Measurements from ENCODE around the gene FHIT. TPM values are rescaled to one million over a fixed set of nuclear protein-coding genes. Genes with fewer than 3 reads are reported as not detected.
A peak's percentile ranks its signal among the peaks of the same experiment; 100 is the strongest.

FHIT gene
- polyA plus RNA-seq, 1 of the 3 experiments (the other 2 are of a cell fraction), result 0.41 TPM

DNA sequence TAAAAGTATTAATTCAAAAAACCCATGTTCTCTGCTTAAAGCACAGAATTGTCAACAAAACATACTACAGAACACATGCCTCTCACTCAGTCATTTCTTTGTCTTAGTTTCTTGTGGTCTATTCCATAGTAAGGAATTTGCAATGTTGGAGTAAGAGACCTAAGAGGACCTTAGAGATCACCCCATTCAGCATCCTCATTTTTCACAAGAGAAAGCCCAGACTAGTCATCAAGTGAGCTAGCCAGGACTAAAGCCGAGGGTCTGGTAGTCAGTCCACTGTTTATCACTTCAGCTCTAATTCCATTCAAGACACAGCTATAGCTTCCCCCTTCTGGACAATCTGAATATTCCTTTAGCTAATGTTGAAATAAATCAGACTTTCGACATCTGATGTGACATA, 601.1 kb downstream of the FHIT start:
- 68% methylated on average over 2 of the region's 2 CpGs for WGBS (ENCODE audit: low lambda C conversion rate)
- Histone ChIP-seq H3K9me3 (no peaks in the 10 kb centered on the region), H3K9me2 (no peaks in the 10 kb centered on the region), H2AFZ (ENCODE audit: low read depth) (no peak overlapping the region), H3K27me3 (ENCODE audit: insufficient read depth) (no peaks in the 10 kb centered on the region), H3K4me2 (no peak overlapping the region), H3F3A (replicated peaks; ENCODE audit: insufficient read depth) (no peaks in the 10 kb centered on the region), H3K4me1 (ENCODE audit: control insufficient read depth in 1 of 2, insufficient read depth in 2 of 2, low read depth in 1 of 2, low read length in 1 of 2) (no peaks in the 10 kb centered on the region), H3K27ac (ENCODE audit: low read depth in 2 of 2, low read length in 1 of 2) (no peak overlapping the region), H3K4me3 (ENCODE audit: low read depth in 2 of 2, low read length in 1 of 2) (no peak overlapping the region), H3K79me2 (ENCODE audit: insufficient read depth) (no peaks in the 10 kb centered on the region; the same call in 1 of the 2 replicates), H3K36me3 (replicated peaks in 1 of 2; ENCODE audit: control insufficient read depth in 1 of 2, insufficient read depth in 2 of 2, low read length in 1 of 2) (no peaks in the 10 kb centered on the region), H3K9ac (no peak overlapping the region), H4K20me1 (ENCODE audit: insufficient read depth) (no peaks in the 10 kb centered on the region)
- peak; percentile 2 for DNase-seq
- POLR2A ChIA-PET, result no interaction called here
- CTCF ChIA-PET, result no interaction called here
- no peak for TF ChIP-seq GABPA (IDR thresholded peaks at IDR 0.05; ENCODE audit: low read depth)
- TF ChIP-seq RAD21 (IDR thresholded peaks at IDR 0.05; ENCODE audit: low read length), result peak; percentile 22; the same call in 1 of the 2 replicates

DNA sequence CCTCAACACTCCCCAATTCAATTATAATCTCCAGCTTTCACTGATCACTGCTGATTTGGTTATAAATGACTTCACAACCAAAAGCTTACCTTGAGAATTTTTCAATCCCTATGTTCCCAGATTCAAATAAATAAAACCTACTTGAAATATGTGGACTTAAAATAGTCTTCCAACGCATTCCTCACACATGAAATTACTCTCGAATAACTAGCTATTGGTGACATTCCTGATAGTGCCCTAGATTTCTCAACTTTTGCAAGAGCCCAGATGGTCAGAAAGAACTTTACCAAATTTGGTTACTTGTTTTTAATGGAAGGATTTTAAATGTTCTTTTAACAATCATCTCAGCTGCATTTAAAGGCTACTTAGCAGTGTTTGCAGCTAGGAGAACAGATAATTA, 605.5 kb downstream of the FHIT start:
- H3K4me3 ChIP-seq (ENCODE audit: low read depth in 2 of 2, low read length in 1 of 2), result no peak overlapping the region
- H3K36me3 ChIP-seq (replicated peaks in 1 of 2; ENCODE audit: control insufficient read depth in 1 of 2, insufficient read depth in 2 of 2, low read length in 1 of 2), result no peaks in the 10 kb centered on the region
- no peaks in the 10 kb centered on the region for H3K9me2 ChIP-seq
- no peaks in the 10 kb centered on the region for H3K27me3 ChIP-seq (ENCODE audit: insufficient read depth)
- no peak overlapping the region for H3K9ac ChIP-seq
- H3F3A ChIP-seq (replicated peaks; ENCODE audit: insufficient read depth), result no peaks in the 10 kb centered on the region
- H3K79me2 ChIP-seq (ENCODE audit: insufficient read depth), result no peaks in the 10 kb centered on the region
- no peak for TF ChIP-seq FOSL2 (IDR thresholded peaks at IDR 0.05; ENCODE audit: borderline replicate concordance, low read depth)
- TF ChIP-seq, protein P1, sequence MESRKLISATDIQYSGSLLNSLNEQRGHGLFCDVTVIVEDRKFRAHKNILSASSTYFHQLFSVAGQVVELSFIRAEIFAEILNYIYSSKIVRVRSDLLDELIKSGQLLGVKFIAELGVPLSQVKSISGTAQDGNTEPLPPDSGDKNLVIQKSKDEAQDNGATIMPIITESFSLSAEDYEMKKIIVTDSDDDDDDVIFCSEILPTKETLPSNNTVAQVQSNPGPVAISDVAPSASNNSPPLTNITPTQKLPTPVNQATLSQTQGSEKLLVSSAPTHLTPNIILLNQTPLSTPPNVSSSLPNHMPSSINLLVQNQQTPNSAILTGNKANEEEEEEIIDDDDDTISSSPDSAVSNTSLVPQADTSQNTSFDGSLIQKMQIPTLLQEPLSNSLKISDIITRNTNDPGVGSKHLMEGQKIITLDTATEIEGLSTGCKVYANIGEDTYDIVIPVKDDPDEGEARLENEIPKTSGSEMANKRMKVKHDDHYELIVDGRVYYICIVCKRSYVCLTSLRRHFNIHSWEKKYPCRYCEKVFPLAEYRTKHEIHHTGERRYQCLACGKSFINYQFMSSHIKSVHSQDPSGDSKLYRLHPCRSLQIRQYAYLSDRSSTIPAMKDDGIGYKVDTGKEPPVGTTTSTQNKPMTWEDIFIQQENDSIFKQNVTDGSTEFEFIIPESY (IDR thresholded peaks at IDR 0.05; ENCODE audit: borderline replicate concordance, low read depth), result no peak
- TF ChIP-seq MEF2A (IDR thresholded peaks at IDR 0.05; ENCODE audit: borderline replicate concordance, low read depth), result no peak
- TF ChIP-seq MXI1 (IDR thresholded peaks at IDR 0.05; ENCODE audit: low read depth, low read length), result no peak
- no peak for TF ChIP-seq EZH2phosphoT487 (IDR thresholded peaks at IDR 0.05; ENCODE audit: borderline replicate concordance, low read depth)
- TF ChIP-seq RAD21 (IDR thresholded peaks at IDR 0.05; ENCODE audit: low read length), result no peak
- no peak for TF ChIP-seq GATA2 (CRISPR knock-in tag; IDR thresholded peaks at IDR 0.05)
- CTCF ChIA-PET, result no interaction called here
- H2AFZ ChIP-seq (ENCODE audit: low read depth), result no peak overlapping the region
- H4K20me1 ChIP-seq (ENCODE audit: insufficient read depth), result no peaks in the 10 kb centered on the region
- 53% methylated on average over 2 of the region's 2 CpGs for WGBS (ENCODE audit: low lambda C conversion rate)
- POLR2A ChIA-PET, result no interaction called here
- no peaks in the 10 kb centered on the region for H3K9me3 ChIP-seq
- no peak for DNase-seq
- no peaks in the 10 kb centered on the region for H3K4me1 ChIP-seq (ENCODE audit: control insufficient read depth in 1 of 2, insufficient read depth in 2 of 2, low read depth in 1 of 2, low read length in 1 of 2)
- no peak overlapping the region for H3K27ac ChIP-seq (ENCODE audit: low read depth in 2 of 2, low read length in 1 of 2)
- no peak overlapping the region for H3K4me2 ChIP-seq

DNA sequence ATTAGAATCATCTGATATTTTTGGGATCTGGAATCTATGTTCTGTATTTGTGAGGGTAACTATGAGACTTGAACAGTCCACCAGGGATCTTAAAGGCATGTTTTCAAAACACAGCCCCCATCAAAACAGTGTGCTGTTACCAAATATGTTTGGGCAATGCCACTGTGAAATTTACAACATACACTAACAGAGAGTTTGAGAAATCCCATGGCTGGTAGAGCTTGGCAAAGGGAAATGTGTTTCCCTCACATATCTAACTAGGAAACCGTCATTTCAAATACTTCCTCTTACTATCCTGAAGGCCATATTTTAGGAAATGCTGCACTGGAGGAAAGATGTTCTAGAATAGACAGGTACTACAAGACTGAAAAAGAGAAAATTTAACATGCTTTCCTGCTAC, 607.4 kb downstream of the FHIT start:
- H3K9me2 ChIP-seq, result no peaks in the 10 kb centered on the region
- no peaks in the 10 kb centered on the region for H3K36me3 ChIP-seq (replicated peaks in 1 of 2; ENCODE audit: control insufficient read depth in 1 of 2, insufficient read depth in 2 of 2, low read length in 1 of 2)
- no peaks in the 10 kb centered on the region for H3K79me2 ChIP-seq (ENCODE audit: insufficient read depth)
- POLR2A ChIA-PET, result no interaction called here
- no peak overlapping the region for H3K4me3 ChIP-seq (ENCODE audit: low read depth in 2 of 2, low read length in 1 of 2)
- H3K4me2 ChIP-seq, result no peak overlapping the region
- H3K4me1 ChIP-seq (ENCODE audit: control insufficient read depth in 1 of 2, insufficient read depth in 2 of 2, low read depth in 1 of 2, low read length in 1 of 2), result no peaks in the 10 kb centered on the region
- H3K9ac ChIP-seq, result no peak overlapping the region
- WGBS (ENCODE audit: low lambda C conversion rate), result 38% methylated on average over 1 of the region's 1 CpG
- no peaks in the 10 kb centered on the region for H3F3A ChIP-seq (replicated peaks; ENCODE audit: insufficient read depth)
- CTCF ChIA-PET, result no interaction called here
- no peak overlapping the region for H2AFZ ChIP-seq (ENCODE audit: low read depth)
- DNase-seq, result no peak
- H3K27me3 ChIP-seq (ENCODE audit: insufficient read depth), result no peaks in the 10 kb centered on the region
- no peaks in the 10 kb centered on the region for H3K9me3 ChIP-seq
- no peak for TF ChIP-seq EP300 (IDR thresholded peaks at IDR 0.05; ENCODE audit: borderline replicate concordance in 1 of 2, low read depth in 1 of 2, low read length in 1 of 2)
- TF ChIP-seq ELF1 (IDR thresholded peaks at IDR 0.05), result no peak
- TF ChIP-seq POLR2AphosphoS5 (IDR thresholded peaks at IDR 0.05; ENCODE audit: low read depth, low read length), result no peak
- TF ChIP-seq RXRA (IDR thresholded peaks at IDR 0.05; ENCODE audit: borderline replicate concordance, low read depth), result no peak
- no peak for TF ChIP-seq EZH2phosphoT487 (IDR thresholded peaks at IDR 0.05; ENCODE audit: borderline replicate concordance, low read depth)
- TF ChIP-seq FOXJ3 (CRISPR knock-in tag; IDR thresholded peaks at IDR 0.05), result no peak
- TF ChIP-seq, protein P2, sequence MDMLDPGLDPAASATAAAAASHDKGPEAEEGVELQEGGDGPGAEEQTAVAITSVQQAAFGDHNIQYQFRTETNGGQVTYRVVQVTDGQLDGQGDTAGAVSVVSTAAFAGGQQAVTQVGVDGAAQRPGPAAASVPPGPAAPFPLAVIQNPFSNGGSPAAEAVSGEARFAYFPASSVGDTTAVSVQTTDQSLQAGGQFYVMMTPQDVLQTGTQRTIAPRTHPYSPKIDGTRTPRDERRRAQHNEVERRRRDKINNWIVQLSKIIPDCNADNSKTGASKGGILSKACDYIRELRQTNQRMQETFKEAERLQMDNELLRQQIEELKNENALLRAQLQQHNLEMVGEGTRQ (IDR thresholded peaks at IDR 0.05; ENCODE audit: borderline replicate concordance, low read depth, low read length), result no peak
- TF ChIP-seq MEF2A (IDR thresholded peaks at IDR 0.05; ENCODE audit: borderline replicate concordance, low read depth), result no peak
- TF ChIP-seq FOXM1 (IDR thresholded peaks at IDR 0.05; ENCODE audit: low read depth), result no peak
- H4K20me1 ChIP-seq (ENCODE audit: insufficient read depth), result no peaks in the 10 kb centered on the region
- no peak overlapping the region for H3K27ac ChIP-seq (ENCODE audit: low read depth in 2 of 2, low read length in 1 of 2)
